ENCODE measurements around the gene CHRNA4.

DNA sequence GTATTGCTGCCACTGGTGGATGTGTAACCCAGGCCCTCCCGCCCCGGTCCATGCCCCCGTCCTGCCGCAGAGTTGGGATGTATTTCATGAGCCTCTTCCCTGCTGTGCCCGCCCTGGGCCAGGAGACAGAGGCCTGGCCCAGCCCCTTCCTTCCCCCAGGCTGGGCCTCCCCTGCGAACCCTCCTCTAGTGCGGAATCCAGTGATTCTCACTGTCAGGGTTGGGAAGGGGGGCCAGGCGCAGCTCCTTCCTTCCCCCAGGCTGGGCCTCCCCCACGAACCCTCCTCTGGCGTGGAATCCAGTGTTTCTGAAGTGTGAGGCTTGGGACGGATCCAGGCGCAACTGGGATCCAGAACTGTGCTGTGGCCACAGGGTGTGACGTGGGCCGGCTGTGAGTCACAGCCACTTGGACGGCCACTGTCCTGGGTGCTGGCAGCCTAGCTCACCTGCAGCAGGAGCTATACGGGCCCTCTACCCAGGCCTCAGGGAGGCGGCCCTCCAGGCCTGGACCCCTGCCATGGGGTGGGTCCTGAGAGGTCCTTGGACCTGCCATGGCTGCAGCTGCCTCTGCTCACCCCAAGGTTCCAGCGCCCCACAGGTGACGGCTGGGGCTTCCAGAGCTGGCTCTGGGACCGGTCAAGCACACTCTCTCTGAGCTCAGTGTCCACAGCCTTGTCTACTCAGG is 39.9 kb downstream of the CHRNA4 start:
- TF ChIP-seq SUZ12 (IDR thresholded peaks at IDR 0.05; ENCODE audit: extremely low read depth, insufficient read depth, insufficient read length) = no peak
- TF ChIP-seq YY1 (IDR thresholded peaks at IDR 0.05; ENCODE audit: insufficient read depth, insufficient read length) = no peak

Data from NT2/D1 (cell line).